ENCODE results near the gene RAB36.

Gene RAB36

GRCh38 chr22:23122992-23123803 is 22.1 kb upstream of the RAB36 start:
- no peak for TF ChIP-seq CTCF (IDR thresholded peaks at IDR 0.05; ENCODE audit: extremely low read depth, missing control alignments)
- DNase-seq (ENCODE audit: low spot score): no peak

GRCh38 chr22:23123804-23124254 is 21.4 kb upstream of the RAB36 start:
- no peak for TF ChIP-seq CTCF (IDR thresholded peaks at IDR 0.05; ENCODE audit: extremely low read depth, missing control alignments)
- DNase-seq (ENCODE audit: low spot score): no peak

- TF ChIP-seq CTCF (IDR thresholded peaks at IDR 0.05; ENCODE audit: extremely low read depth, missing control alignments): no peak
These were observed 20.4 kb upstream of the RAB36 start for GRCh38 chr22:23124611-23125511.

GRCh38 chr22:23125512-23126103 is 19.7 kb upstream of the RAB36 start:
- no peak for TF ChIP-seq CTCF (IDR thresholded peaks at IDR 0.05; ENCODE audit: extremely low read depth, missing control alignments)
- no peak for DNase-seq (ENCODE audit: low spot score)

More at GRCh38 chr22:23124611-23125511, 20.4 kb upstream of the RAB36 start:
- no peak for DNase-seq (ENCODE audit: low spot score)

- DNase-seq (ENCODE audit: low spot score): no peak
These were observed 18.9 kb upstream of the RAB36 start for GRCh38 chr22:23126165-23127054.

More at GRCh38 chr22:23126165-23127054, 18.9 kb upstream of the RAB36 start:
- no peak for TF ChIP-seq CTCF (IDR thresholded peaks at IDR 0.05; ENCODE audit: extremely low read depth, missing control alignments)
